GM18870 (cell line): ENCODE measurements around the gene NUDT8.
"Not testable (repeated sequence)": the region's sequence is repeated elsewhere in the genome, so short reads cannot be mapped to it uniquely, and the experiment has no call there.

Experiments used
- ATAC-seq: cut with Tn5 transposase; IDR thresholded peaks from one replicate; pipeline ENCODE4 v1.9.1; 2021; ENCODE audit warnings: moderate library complexity; ENCODE audit not compliant: unreplicated experiment

The NUDT8 gene

DNA sequence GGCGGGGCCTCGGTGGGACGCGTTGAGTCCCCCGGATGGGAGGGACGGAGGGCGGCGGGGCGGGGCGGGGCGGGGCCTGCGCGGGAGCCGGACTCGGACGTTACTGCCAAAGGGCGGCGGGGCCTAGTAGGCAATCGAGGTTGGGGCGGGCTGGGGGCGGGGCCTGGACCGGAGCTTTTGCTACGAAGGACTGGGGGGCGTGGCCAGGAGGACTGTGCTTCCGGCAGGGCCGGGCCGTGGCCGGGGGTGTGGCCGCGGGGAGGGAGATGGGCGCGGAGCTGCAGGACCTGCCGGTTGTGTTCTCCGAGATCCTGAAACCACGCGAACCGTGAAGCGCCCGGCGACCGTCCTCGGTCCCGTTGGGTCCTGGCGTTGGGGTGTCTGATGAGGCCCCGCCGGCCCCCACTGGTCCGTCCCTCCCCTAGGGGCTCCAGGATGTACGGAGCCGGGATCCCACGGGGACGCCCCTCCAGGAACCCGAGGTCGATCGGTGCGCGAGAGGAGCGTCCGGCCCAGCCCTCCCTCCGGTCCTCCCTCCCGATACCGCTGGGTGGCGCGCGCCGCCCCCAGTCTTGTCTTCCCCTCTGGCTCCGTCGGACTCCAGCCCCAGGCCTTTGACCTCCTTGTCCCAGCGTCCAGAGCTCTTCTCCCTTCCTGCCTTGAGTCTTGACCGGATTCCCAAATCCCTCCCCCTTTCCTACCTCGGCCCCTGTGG, 648 bp upstream of the NUDT8 start:
- ATAC-seq, result peak; percentile 51

- ATAC-seq, result no peak
These were observed 889 bp downstream of the NUDT8 start for GRCh38 chr11:67628710-67629385.

DNA sequence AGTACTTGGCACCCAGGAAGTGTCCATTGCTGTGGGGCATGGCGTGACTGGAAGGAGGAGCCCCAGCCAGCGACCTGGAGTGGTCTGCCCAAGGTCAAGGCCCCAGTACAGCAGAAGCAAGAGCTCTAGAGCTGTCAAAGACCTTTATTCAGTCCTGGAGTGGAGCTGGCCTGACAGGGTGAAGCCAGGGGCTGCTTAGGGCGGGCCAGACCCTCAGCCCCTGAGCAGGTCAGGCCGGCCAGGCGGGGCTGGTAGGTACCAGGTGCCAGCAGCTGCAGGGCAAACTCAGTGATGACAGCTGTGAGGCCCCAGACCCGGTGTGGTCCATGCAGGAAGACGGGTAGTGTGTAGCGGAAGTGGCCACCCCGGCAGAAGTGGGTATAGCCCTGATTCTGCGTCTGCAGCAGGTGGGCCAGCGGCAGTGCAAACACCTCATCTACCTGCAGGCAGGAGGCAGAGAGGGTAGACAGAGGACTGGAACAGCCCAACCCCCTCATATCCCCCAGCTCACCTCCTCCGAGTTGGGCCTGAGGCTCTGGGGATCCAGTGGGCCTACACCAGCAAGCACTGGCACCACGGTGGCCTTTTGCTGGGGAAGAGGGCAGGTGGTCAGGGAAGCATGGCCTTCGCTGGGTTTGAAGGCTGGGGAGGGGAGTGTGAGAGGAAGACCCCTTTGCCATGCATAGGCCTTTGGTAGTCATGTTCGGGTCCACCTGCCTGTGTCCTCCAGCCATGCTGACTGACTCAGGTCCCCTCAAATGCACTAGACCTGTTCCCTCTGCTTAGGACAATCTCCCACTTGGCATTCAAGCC, 1.7 kb downstream of the NUDT8 start:
- ATAC-seq, result no peak

GRCh38 chr11:67627441-67627811, 2.3 kb downstream of the NUDT8 start:
- ATAC-seq, result no peak

- ATAC-seq, result no peak
These were observed 2.8 kb downstream of the NUDT8 start for GRCh38 chr11:67626970-67627369.

DNA sequence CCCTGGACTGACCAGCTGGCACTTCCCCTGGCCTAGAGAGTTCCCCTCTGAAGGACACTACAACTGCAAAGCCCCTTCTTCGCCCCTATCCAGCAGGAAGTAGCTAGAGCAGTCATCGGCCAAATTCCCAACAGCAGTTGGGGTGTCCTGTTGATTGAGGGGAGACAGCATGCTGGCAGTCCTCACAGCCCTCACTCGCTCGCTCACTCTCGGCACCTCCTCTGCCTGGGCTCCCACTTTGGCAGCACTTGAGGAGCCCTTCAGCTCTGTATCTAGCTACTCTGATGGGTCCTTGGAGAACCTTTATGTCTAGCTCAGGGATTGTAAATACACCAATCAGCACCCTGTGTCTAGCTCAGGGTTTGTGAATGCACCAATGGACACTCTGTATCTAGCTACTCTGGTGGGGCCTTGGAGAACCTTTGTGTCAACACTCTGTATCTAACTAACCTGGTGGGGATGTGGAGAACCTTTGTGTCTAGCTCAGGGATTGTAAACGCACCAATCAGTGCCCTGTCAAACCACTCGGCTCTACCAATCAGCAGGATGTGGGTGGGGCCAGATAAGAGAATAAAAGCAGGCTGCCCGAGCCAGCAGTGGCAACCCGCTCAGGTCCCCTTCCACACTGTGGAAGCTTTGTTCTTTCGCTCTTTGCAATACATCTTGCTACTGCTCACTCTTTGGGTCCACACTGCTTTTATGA, 3.5 kb downstream of the NUDT8 start:
- ATAC-seq, result not testable (repeated sequence)

DNA sequence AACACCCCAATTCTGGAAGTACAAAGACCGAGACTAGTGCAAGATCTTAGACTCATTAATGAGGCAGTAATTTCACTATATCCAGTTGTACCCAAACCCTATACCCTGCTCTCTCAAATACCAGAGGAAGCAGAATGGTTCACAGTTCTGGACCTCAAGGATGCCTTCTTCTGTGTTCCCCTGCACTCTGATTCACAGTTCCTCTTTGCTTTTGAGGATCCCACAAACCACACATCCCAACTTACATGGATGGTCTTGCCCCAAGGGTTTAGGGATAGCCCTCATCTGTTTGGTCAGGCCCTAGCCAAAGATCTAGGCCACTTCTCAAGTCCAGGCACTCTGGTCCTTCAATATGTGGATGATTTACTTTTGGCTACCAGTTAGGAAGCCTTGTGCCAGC, 5.9 kb downstream of the NUDT8 start:
- not testable (repeated sequence) for ATAC-seq

GRCh38 chr11:67622905-67623304, 6.8 kb downstream of the NUDT8 start:
- ATAC-seq, result not testable (repeated sequence)

DNA sequence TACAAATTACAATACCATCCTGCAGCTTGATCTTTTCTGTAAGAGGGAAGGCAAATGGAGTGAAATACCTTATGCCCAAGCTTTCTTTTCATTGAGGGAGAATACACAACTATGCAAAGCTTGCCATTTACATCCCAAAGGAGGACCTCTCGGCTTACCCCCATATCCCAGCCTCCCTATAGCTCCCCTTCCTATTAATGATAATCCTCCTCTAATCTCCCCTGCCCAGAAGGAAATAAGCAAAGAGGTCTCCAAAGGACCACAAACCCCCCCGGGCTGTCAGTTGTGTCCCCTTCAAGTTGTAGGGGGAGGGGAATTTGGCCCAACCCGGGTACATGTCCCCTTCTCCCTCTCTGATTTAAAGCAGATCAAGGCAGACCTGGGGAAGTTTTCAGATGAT, 7.8 kb downstream of the NUDT8 start:
- ATAC-seq, result not testable (repeated sequence)

GRCh38 chr11:67620621-67621020, 9.1 kb downstream of the NUDT8 start:
- not testable (repeated sequence) for ATAC-seq

DNA sequence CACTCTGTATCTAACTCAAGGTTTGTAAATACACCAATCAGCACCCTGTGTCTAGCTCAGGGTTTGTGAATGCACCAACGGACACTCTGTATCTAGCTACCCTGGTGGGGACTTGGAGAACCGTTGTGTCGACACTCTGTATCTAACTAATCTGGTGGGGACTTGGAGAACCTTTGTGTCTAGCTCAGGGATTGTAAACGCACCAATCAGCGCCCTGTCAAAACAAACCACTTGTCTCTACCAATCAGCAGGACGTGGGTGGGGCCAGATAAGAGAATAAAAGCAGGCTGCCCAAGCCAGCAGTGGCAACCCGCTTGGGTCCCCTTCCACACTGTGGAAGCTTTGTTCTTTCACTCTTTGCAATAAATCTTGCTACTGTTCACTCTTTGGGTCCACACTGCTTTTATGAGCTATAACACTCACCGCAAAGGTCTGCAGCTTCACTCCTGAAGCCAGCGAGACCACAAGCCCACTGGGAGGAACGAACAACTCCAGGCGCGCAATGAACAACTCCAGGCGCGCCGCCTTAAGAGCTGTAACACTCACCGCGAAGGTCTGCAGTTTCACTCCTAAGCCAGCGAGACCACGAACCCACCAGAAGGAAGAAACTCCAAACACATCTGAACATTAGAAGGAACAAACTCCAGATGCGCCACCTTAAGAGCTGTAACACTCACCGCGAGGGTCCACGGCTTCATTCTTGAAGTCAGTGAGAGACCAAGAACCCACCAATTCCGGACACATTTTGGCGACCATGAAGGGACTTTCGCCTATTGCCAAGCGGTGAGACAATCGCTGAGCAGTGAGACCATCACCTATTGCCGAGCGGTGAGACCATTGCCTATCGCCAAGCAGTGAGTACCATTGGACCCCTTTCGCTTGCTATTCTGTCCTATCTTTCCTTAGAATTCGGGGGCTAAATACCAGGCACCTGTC, 9.8 kb downstream of the NUDT8 start:
- not testable (repeated sequence) for ATAC-seq

GRCh38 chr11:67618901-67619659, 10.7 kb downstream of the NUDT8 start:
- ATAC-seq, result not testable (repeated sequence)

- ATAC-seq, result no peak
These were observed 12.3 kb downstream of the NUDT8 start for GRCh38 chr11:67617243-67617953.

GRCh38 chr11:67616431-67617242, 13.1 kb downstream of the NUDT8 start:
- ATAC-seq, result no peak

DNA sequence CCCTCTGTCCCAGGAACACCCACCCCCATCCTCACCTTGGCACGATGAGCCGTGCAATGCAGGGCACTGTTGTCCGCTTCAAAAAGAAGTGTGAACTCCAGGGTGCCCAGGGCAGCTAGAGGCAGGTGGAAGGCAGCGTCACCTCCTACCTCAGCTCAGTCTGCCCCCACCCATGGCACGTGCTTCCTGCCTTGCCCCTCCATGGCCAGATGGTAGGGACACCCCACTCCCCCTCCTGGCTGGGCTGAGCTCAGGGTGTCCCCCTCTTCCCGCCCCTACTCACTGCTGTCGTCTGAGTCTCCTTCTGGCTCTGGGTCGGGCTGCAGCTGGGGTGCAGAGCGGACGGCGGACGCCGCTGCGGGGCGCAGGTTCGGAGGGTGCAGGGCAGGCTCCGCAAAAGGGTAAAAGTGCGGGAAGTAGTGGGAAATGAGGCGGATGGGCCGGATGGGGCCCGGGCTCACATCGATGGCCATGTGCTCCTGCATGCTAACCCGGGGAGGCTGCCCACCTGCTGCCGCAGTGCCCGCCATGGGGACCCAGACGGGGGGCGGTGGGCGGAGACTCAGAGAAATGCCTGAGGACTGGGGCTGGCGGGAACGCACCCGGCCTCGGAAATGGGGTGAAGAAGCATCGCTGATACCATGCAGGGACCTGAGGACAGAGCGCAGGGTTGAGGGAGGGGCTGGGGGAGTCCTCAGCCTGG, 13.9 kb downstream of the NUDT8 start:
- ATAC-seq, result no peak

DNA sequence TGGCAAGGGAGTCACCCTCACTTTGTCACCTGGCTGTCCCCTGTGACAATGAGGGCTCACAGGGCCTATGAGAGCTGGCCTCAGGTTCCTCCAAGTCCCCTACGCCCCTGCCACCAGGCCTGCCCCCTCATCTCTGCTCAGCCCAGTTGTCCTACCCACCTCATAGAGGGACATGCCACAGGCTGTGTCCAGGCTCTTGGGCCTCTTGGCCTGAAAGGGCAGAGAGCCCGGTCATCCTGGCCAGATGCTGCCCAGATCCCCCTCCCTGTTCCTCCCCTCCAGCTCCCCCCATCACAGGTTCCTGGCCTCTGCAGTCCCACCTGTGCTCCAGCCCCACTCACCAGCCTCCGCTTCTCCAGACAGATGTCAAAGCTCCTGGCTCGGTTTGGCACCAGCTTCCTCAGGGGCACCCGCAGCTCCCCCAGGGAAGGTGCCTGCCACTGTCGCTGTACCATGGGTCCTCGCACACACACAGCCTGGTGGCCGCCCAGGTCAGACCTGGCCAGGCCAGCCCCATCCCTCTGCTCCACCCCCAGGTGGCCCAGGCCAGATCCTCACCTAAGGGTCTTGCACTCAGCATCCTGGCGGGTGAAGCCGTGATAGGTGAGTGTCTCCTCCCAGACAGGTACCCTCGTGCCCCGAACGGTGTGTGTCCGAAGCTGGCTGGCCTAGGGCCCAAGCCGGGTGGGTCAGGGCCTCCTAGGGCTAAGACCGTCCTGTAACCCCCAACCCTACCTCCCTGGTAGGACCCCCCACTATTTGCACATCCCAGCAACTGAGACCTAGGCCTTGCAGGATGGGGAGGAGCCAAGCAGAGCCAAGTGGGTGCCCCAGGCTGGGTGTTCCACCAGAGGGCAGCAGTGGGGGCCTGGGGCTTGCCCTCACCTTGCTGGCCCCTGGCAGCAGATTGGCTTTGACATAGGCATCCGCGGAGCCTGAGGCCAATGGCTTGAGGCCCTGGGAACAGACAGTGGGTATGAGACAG, 14.7 kb downstream of the NUDT8 start:
- no peak for ATAC-seq
